HS-5 (cell line): ENCODE measurements around the gene MDH1B.
"Not testable (repeated sequence)": the region's sequence is repeated elsewhere in the genome, so short reads cannot be mapped to it uniquely, and the experiment has no call there.

Experiments used
- DNase-seq: peaks from one replicate; pipeline ENCODE4 v3.0.0-alpha.2; 2012; ENCODE audit warnings: low read depth

The MDH1B gene

DNA sequence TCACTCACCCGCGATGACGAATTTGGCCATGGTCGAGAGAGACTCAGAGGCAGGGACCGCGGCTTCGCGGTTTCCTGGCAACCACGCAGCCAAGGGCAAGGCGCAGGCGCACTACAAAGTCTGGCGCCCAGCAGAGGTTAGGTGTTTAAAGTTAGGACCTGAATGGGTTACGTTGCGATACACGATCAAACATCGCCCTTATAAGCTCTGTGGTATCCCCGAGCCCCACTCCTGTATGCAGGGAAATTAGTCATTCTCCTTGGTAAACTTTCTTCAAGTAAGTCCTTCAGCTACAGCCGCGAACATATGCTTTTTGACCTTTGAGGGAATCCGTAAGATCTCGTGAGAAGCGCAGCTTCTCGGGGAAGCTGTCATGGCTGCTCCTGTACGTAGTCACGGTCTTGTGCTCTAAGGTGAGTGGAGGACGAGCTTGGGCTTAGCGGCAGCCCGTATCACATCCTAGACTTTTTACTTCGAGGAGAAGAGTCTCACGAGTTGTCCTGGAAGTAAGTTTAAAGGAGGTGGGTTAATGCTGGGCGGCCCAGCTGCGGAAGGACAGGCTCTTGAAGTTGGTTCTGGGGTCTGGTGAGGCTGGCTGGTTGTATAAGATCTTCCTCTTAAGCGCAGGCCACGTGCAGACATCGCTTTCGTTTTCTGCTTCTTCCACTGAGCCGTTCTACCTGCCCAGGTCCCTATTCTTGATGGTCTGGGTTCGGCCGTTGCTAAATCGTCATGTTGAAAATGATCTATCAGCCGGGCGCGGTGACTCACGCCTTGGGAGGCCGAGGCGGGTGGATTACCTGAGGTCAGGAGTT is at the start of gene MDH1B, which contains the start of gene FASTKD2:
Gene MDH1B, minus strand, starts transcription at position 87 of the 815 bp plus-strand sequence. Its CDS starts 57 bp downstream, at position 30.
Gene FASTKD2, plus strand, starts transcription at position 365 of the 815 bp plus-strand sequence. CDS start 1,088 bp downstream, outside the sequence.
- DNase-seq, result peak; percentile 98

DNA sequence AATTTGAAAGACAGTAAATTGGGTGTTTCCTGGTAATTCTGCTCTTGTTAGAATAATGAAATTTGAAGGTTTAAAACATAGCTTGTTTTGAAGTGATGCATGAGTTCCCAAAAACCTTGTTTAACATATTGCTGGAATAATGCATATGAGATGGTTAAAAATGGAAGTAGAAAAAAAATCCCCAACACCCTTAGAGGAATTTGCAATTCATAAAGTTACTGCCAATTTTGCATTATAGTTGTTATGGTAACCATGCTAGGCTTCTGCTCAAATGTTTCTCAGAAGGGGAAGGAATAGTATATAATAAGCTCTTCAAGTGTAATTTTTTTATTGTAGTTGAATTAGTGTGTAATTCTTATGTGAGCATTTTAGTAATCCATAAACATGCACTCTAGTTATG is 49.4 kb upstream of the MDH1B start:
- no peak for DNase-seq

DNA sequence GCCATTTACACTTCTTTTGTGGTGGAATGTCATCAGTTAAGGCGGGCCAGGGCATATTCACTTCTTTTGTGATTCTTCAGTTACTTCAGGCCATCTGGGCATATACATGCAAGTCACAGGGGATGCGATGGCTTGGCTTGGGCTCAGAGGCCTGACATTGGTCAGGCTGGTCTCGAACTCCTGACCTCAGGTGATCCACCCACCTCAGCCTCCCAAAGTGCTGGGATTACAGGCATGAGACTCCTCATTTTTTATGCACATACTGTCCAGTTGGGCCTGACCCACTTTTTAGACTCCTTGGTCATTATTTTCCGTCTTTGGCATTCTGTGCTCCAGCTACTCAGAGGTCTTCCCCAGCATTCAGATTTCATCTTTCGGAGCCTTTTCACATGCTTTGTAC is 47.3 kb upstream of the MDH1B start:
- DNase-seq, result not testable (repeated sequence)

DNA sequence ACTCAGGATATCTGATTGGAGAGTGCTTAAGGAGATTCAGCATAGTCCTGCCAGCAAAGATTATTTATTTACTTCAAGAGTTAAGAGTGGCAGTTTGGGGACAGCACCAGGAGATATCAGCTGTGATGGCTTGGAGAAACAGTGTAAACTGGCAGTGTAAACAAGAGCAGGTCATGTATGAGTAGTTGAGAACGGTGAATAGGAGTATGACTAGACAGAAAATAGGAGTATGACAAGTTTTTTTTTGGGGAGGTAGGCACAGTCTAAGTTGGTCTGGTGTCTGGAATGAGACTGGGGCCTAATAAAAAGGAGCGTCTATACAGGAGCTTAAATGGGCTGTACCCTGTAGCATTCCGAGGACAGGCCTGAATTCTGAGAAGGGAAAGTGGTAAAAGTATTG is 42.5 kb upstream of the MDH1B start:
- not testable (repeated sequence) for DNase-seq

DNA sequence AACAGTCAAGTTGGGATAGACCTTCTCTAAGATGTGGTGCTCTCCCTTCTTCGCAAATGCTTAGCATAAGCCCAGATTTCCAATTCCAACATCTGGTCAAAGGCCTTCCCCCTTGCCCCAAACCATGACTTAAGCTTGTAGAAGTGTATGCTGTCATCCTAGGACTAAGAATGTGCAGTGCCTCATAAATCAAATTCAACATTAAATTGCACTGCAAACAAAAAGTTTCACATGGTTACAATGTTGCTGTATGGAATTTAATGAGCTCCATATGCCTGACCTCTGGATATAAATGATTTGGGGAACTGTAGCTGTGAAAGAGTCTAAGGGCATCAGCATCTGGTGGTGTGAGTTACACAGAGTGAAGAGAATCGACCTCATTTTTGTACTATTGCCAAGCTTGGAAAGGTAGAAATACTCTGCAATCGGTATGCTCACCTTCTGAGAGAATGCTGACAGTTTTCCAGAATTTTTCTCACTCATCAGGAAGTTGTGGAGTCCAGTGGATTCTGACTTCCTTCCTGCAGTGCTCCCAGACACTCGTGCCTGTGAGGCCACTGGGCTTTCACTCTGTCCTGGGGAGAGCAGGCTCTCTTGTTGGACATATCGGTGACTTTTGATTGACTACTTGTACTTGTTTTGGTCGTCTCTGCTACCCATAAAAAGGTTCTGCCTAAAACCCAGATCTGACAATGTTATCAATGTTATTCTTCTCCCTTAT is 40.9 kb upstream of the MDH1B start:
- peak; percentile 37 for DNase-seq

DNA sequence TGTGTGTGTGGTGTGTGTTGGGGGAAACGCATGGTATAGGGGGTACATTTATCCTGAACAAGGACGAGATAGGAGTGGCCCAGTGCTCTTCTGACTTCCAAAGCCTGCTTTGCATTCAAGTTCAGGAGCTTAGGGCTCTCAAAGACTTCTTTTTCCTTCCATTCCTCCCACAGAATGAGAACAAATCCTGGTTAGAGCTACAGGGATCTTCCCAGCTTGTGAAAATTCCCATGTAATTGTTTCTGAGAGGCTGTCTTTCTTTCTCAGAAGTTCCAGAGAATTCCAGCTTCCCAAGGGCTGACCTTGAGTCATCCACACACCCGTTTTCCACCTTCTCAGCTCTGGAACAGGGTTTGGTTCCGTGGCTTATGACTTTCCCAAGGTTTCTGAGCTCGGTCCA is 39.2 kb upstream of the MDH1B start:
- DNase-seq, result no peak

DNA sequence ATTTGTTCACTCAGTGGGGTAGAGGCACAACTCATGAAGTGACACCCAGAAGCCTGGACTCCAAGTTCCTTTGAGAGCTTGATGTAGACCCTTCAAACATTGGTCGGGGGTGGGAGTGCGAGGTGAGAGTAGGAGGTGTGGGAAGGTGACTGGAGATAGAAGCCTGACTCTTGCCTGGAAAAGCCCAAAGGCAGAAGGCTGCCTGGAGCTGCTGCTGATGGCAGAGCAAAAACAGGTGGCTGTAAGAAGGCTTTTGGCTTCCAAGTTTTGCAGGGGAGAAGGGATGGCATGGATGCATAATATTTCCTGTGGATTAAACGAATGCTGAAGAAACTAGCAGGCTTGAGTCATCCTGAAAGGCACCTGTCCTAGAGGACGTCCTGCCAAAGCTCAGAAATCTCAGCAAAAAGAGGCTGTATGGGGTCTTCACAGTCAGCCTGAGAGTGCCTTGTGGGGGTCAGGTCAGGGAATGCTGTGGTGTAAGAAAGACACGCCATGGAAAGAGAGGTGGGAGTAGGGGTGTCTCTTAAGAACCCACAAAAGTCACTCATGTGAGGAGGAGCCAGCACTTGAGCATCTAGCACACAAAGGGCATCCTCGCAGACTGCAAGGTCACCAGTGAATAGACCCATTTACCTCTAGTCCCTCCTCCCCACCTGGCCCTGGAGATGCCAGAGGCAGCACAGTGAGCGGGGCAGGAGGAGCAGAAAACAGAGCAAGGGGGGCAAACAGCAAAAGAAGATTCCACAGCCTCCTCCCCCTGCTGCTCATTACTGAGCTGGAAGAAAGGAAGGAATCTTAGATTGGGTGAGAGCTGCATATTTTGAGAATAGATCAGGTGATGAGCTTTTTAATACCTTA is 37.8 kb upstream of the MDH1B start:
- DNase-seq, result no peak

DNA sequence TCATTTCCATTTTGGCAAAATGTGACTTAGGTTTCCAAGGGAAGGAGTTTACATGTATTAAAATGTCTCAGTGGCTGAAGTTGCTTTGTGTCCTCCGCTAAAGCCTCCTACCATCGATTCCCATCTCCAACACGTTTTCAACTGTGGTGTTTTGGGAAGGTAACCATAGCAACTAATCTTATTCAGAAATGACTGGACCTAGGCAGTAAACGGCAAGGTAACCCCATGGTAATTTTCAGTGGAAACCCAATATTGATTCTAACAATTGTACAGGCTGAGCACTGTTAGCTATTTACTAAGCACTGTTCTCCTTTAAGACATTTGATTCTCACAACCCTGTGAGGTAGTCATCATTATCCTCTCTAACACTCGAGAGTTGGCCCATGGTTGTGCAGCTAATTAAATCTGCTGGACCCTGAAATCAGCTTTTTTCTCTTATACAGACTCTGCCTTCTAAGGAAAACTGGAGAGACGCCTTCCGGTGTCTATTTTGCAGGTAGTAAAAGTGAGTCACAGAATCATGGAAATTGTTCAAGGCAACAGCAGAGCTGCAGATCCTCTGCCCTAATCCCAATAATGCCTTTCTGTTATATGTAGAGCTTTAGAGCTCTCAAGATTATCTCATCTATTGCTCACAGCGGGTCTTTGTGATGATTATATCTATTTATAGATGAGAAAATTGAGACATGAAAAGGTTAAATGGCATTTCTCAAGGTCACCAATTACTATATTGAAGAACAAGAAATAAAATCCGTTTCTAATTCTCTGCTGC is 36.5 kb upstream of the MDH1B start:
- no peak for DNase-seq

DNA sequence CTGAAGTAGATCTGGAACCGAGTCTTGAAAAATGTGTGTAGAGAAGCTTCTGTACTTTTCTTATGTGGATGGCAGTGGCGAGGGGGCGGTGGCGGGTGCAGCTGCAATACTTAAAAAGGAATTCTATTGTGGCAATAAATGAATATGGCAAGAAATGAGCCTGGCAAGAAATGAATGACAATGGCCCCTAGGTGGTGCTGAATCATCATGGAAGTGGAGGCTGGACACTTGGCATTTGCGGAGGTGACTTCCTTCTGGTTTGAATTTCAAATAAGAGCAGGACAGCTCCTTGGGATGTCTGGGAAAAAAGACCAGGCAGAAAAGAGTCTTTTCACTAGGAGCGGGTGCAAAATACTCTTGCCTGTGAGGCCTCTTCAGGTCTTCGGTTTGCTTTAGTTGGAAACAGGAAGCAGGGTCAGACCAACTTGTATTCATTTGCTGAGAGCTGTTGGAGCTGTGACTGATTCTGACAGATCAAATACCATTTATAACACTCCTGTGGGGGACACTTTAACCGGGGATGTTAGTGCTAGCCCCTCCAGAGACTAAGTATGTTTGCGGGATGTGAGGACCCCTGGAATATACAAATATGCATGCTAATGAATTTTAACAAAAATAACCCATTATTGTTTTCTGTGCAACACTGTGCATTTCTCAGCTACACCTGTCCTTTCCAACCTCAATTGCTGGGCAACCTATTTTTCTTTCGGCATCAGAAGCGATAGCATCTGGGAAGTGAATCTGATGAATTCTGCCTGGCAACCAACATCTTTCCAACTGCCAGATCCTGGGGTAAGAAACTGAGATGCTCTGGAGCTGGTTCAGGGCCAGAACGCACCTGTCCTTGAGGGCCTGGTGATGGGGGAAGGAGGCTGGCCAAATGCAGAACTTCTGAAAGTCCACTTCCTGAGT is 35.6 kb upstream of the MDH1B start:
- peak; percentile 64 for DNase-seq

DNA sequence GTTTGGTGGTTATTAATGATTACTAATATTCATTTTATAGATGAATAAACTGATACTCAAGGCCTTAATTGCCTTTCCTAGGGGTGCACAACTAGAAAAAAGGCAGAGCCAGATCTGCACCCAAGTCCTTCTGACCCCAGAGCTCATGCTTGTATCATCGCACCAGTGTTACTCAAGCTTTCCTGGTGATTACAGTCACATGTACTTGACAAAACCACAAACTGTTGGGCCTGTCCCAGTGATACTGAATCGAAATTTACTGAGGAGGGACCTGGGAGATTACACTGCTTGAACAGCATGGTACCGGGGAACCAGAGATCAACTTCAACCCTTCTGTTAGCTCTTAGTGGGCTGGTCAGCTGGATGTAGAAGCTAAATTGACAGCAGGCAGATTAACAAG is 34.0 kb upstream of the MDH1B start:
- DNase-seq, result no peak

DNA sequence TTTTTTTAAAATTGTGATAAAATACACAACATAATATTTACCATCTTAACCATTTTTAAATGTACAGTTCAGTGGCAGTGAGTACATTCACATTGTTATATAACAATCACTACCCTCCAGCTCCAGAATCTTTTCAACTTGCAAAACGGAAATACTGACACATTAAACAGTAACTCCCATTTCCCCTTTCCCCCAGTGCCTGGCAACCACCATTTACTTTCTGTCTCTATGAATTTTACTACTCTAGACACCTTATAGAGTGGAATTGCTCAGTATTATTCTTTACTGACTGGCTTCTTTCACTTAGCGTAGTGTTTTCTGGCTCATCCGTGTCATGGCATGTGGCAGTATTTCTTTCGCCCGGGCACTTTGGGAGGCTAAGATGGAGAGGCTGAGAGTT is 32.9 kb upstream of the MDH1B start:
- DNase-seq, result no peak

DNA sequence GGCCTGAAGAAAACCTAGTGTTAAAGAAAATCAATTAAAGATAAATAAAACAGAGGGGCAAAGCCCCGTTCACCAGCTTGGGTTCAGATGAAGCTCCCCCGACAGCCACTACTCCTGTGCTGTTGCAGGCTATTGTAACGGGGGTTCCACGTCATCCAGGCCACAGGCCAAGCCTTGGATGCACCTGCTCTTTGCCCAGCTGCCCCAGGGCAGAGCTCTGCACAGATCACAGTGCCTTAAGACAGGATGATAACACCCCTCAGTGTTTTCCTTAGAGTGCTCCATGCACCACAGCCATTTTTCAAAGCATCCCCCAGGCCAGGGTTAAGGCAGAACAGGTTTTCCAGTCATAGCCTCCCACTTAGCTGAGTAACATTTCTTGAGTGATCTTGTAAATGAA is 32.2 kb upstream of the MDH1B start:
- no peak for DNase-seq

DNA sequence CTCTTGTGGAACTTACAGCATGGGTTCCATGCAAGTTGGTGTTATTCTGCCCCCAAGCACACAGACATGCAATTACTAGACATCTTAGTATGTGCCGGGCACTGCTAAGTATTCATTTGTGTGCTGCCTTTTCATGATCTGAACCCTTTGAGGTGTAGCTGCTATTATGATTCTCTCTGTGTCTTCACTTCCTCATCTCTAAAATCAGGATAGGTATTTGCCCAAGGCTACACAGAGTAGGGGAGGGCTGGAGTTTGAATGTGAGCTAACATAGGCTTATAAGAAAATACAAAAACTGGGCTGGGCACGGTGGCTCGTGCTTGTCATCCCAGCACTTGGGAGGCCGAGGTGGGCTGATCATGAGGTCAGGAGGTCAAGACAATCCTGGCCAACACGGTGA is 27.5 kb upstream of the MDH1B start:
- no peak for DNase-seq

DNA sequence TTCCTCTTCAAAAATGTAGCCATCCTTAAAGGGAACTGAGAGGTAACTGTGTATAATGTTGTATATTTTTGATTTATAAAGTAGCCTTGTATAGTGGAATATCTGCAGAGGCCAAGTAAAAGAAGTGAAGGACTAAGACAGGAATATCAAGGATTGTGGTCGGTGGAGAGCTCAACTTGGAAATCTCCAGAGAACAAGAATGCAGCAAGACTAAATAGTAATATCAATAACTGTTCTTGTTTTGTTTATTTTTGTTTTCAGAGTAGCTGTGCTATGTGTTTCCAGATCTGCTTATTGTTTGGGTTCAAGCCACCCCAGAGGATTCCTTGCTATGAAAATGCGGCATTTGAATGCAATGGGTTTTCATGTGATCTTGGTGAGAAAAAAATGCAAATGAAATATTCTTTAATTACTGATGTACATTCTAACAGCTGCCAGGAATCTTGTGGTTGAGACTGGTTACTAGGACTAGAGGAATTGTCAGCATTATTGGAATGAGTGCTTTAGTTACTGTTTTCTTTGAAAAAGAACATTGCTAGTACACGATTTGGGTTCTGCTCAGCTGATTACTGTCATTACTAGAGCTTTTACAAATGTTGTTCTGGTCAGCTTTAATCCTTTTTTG is 25.3 kb upstream of the MDH1B start:
- DNase-seq, result no peak

DNA sequence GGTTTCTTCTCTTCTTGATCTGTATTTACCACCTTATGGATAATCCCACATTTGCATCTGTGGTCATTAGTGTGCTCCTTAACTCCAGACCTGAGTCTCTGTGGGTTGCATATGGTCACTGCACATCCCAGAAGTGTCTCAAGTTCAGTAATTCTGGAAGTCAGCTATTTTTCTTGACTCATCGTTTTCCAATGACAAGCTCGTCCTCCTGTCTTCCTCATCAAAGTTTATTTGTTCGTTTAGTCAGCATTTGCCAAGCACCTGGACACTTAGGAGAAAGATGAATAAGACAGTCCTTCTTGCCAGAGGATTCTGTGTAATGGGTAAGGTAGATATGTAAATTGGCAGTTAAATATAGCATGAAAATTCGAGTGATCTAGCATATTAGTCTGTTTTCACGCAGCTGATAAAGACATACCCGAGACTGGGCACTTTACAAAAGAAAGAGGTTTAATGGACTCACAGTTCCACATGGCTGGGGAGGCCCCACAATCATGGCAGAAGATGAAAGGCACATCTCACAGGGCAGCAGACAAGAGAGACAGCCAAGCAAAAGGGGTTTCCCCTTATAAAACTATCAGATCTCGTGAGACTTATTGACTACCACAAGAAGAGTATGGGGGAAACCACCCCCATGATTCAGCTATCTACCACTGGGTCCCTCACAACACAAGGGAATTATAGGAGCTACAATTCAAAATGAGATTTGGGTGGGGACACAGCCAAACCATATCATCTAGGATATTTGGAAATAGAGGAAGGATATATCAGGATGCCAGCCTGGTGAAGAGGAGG is 19.6 kb upstream of the MDH1B start:
- DNase-seq, result no peak

DNA sequence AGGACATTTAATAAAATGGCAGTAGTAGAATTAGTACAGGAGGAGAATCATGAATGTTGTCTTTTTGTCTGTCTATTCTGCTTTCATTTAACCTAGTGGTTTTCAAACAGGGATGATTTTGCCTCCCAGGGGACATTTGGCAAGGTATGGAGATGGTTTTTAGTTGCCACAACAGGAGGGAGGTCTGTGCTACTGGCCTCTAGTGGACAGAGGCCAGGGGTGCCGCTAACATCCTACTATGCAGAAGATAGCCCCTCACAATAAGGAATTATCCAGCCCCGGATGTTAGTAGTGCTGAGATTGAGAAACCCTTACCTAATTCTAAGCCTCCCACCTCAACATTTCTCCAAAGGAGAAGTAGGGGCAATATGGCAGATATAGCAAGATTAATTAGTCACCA is 18.6 kb upstream of the MDH1B start:
- DNase-seq, result no peak

DNA sequence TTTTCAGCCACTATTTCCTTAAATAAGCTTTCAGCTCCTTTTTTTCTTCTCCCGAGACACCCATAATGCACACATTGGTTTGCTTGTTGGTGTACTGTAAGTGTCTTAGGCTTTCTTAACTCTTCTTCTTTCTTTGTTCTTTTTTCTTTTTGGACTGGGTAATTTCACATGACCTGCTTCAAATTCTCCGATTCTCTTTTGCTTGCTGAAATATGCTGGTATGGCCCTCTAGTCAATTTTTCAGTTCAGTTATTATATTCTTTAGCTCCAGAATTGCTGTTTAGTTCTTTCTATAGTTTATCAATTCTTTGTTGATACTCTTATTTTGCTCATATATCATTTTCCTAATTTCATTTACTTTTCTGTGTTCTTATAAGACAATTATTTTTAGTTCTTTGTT is 15.5 kb upstream of the MDH1B start:
- DNase-seq, result no peak

DNA sequence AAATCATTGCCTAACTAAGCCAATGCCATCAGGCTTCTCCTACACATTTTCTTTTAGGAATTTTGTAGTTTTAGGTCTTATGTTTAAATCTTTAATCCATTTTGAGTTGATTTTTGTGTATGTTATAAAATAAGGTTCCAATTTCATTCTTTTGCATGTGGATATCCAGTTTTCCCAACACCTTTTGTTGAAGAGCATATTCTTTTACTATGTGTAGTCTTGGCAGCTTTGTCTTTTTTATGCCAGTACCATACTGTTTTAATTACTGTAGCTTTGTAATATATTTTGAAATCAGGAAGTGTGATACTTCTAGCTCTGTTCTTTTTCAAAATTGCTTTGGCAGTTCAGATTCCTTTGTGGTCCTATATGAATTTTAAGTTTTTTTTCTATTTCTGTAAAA is 11.3 kb upstream of the MDH1B start:
- no peak for DNase-seq

DNA sequence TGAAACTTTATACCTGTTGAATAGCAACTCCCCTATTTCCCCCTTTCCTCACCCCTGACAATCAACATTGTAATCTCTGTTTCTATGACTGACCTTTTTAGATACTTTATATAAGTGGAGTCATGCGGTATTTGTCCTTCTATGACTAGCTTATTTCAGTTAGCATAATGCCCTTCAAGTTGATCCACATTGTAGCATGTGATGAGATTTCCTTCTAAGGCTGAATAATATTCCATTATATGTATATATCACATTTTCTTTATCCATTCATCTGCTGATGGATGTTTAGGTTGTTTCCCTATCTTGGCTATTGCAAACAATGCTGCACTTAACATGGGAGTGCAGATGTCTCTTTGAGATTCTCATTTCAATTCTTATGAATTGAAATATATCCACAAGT is 9.7 kb upstream of the MDH1B start:
- DNase-seq, result no peak
